Neural cell (in vitro differentiated cells): ENCODE results near the gene APP. TPM values are rescaled to one million over a fixed set of nuclear protein-coding genes. Genes with fewer than 3 reads are reported as not detected.

Experiments
- H2AFZ ChIP-seq: fragments of 200-600, 300-800 bp; sonication (generic), shearing (Covaris generic); 2 replicates; pipeline ENCODE4 v1.6.0; 2014; ENCODE audit warnings: low read depth, mild to moderate bottlenecking, antibody characterized with exemption, low read length, moderate library complexity
- H3F3A ChIP-seq: fragments of 200-600 bp; shearing (Covaris generic); 2 replicates; pipeline ENCODE4 v1.6.1; 2016; ENCODE audit warnings: mild to moderate bottlenecking, moderate library complexity, mixed read lengths, antibody characterized with exemption, low read length; ENCODE audit not compliant: insufficient read depth, poor library complexity, severe bottlenecking
- H3K27ac ChIP-seq: fragments of 200-600, 300-800 bp; sonication (generic), shearing (Covaris generic); 2 replicates; pipeline ENCODE4 v1.5.1; 2014; ENCODE audit warnings: mild to moderate bottlenecking, low read length, moderate library complexity
- H3K27me3 ChIP-seq: fragments of 300-800, 200-600 bp; sonication (generic), shearing (Covaris generic); 2 replicates; pipeline ENCODE4 v1.6.0; 2014; ENCODE audit warnings: mild to moderate bottlenecking, low read depth, low read length, moderate library complexity; ENCODE audit not compliant: insufficient read depth
- H3K36me3 ChIP-seq: fragments of 300-800, 200-600 bp; sonication (generic), shearing (Covaris generic); 2 replicates; pipeline ENCODE4 v1.5.1; 2014; ENCODE audit warnings: mild to moderate bottlenecking, antibody characterized with exemption, low read length, moderate library complexity; ENCODE audit not compliant: insufficient read depth
- H3K4me2 ChIP-seq: fragments of 300-800, 200-600 bp; sonication (generic), shearing (Covaris generic); 2 replicates; pipeline ENCODE4 v1.6.0; 2014; ENCODE audit warnings: mild to moderate bottlenecking, low read length
- H3K4me3 ChIP-seq: fragments of 300-800, 200-600 bp; sonication (generic), shearing (Covaris generic); 2 replicates; pipeline ENCODE4 v1.5.1; 2014; ENCODE audit warnings: mild to moderate bottlenecking, low read length, moderate library complexity
- H3K79me2 ChIP-seq: fragments of 200-600 bp; shearing (Covaris generic); replicated peaks from 2 replicates; pipeline ENCODE4 v1.6.0; 2014; ENCODE audit warnings: mild to moderate bottlenecking, low read length, moderate library complexity; ENCODE audit not compliant: insufficient read depth
- H3K9ac ChIP-seq: fragments of 300-800, 200-600 bp; sonication (generic), shearing (Covaris generic); 2 replicates; pipeline ENCODE4 v1.6.1; 2016; ENCODE audit warnings: mild to moderate bottlenecking, low read length, mixed read lengths
- H3K9me2 ChIP-seq: fragments of 200-600 bp; shearing (Covaris generic); 2 replicates; pipeline ENCODE4 v1.6.1; 2016; ENCODE audit warnings: mild to moderate bottlenecking, low read length, mixed read lengths; ENCODE audit not compliant: insufficient read depth
- H3K9me3 ChIP-seq: fragments of 200-600, 300-800 bp; sonication (generic), shearing (Covaris generic); 2 replicates; pipeline ENCODE4 v1.6.1; 2016; ENCODE audit warnings: mild to moderate bottlenecking, mixed run types, low read length, moderate library complexity, mixed read lengths
- H4K20me1 ChIP-seq: fragments of 200-600 bp; shearing (Covaris generic); 2 replicates; pipeline ENCODE4 v1.6.1; 2016; ENCODE audit warnings: mild to moderate bottlenecking, mixed run types; ENCODE audit not compliant: insufficient read depth
- CTCF ChIP-seq: fragments of 450-650 bp; IDR thresholded peaks from 2 replicates; pipeline ENCODE4 v1.5.1; 2014; ENCODE audit warnings: antibody characterized with exemption, mild to moderate bottlenecking, moderate library complexity; ENCODE audit not compliant: poor library complexity, severe bottlenecking
- EP300 ChIP-seq: fragments of 450-650 bp; conservative IDR thresholded peaks from 2 replicates; pipeline ENCODE4 v1.6.1; 2014; ENCODE audit warnings: antibody characterized with exemption, mild to moderate bottlenecking, moderate library complexity; ENCODE audit not compliant: poor library complexity, severe bottlenecking
- EZH2 ChIP-seq: fragments of 200-600, 300-800 bp; shearing (Covaris generic), sonication (generic); IDR thresholded peaks from 2 replicates; pipeline ENCODE4 v1.6.1; 2014; ENCODE audit warnings: antibody characterized with exemption, low read length, borderline replicate concordance, mild to moderate bottlenecking; ENCODE audit not compliant: insufficient read depth, poor library complexity, severe bottlenecking
- MXI1 ChIP-seq: fragments of 450-650 bp; conservative IDR thresholded peaks from 2 replicates; pipeline ENCODE4 v1.6.1; 2014; ENCODE audit warnings: antibody characterized with exemption, mild to moderate bottlenecking; ENCODE audit not compliant: poor library complexity, severe bottlenecking
- POLR2AphosphoS5 ChIP-seq: IDR thresholded peaks from 2 replicates; pipeline ENCODE4 v1.6.1; 2012
- RAD21 ChIP-seq: fragments of 450-650 bp; conservative IDR thresholded peaks from 2 replicates; pipeline ENCODE4 v1.6.1; 2014; ENCODE audit warnings: antibody characterized with exemption, mild to moderate bottlenecking, moderate library complexity
- REST ChIP-seq: IDR thresholded peaks from 2 replicates; pipeline ENCODE4 v1.6.1; 2012; ENCODE audit warnings: borderline replicate concordance
- SMC3 ChIP-seq: fragments of 450-650 bp; conservative IDR thresholded peaks from 2 replicates; pipeline ENCODE4 v1.6.1; 2014; ENCODE audit warnings: antibody characterized with exemption, mild to moderate bottlenecking, moderate library complexity; ENCODE audit not compliant: poor library complexity
- TAF1 ChIP-seq: IDR thresholded peaks from 2 replicates; pipeline ENCODE4 v1.6.1; 2012; ENCODE audit warnings: low read depth
- polyA plus RNA-seq: library from polyadenylated mRNA; depleted of rRNA; stranded (reverse); fragments of >200 nt; gene quantifications from 2 replicates; pipeline ENCODE4 v1.2.3, GENCODE V29; 2014

The APP gene
- polyA plus RNA-seq, 1 donor from 2014 or later = 470 TPM

GRCh38 chr21:25964015-25964414, 206.6 kb downstream of the APP start:
- H3K9me3 ChIP-seq = no peaks in the 10 kb centered on the region
- TF ChIP-seq EZH2 (no peak), CTCF (no peak), REST (no peak), SMC3 (no peak), EP300 (no peak), TAF1 (no peak), RAD21 (no peak), MXI1 (no peak), POLR2AphosphoS5 (no peak)
- no peaks in the 10 kb centered on the region for H3F3A ChIP-seq
- no peak overlapping the region for H3K27ac ChIP-seq
- H3K4me2 ChIP-seq = no peak overlapping the region
- H2AFZ ChIP-seq = no peak overlapping the region
- no peaks in the 10 kb centered on the region for H4K20me1 ChIP-seq
- H3K79me2 ChIP-seq = no peaks in the 10 kb centered on the region
- H3K27me3 ChIP-seq = no peaks in the 10 kb centered on the region
- no peaks in the 10 kb centered on the region for H3K9me2 ChIP-seq
- no peak overlapping the region for H3K4me3 ChIP-seq
- no peak overlapping the region for H3K9ac ChIP-seq
- H3K36me3 ChIP-seq = no peaks in the 10 kb centered on the region

- Histone ChIP-seq H3F3A (no peaks in the 10 kb centered on the region), H3K4me3 (no peak overlapping the region), H3K27ac (no peak overlapping the region), H3K9me2 (no peaks in the 10 kb centered on the region), H3K27me3 (no peaks in the 10 kb centered on the region), H3K79me2 (no peaks in the 10 kb centered on the region), H4K20me1 (no peaks in the 10 kb centered on the region), H3K36me3 (no peaks in the 10 kb centered on the region), H3K9me3 (no peaks in the 10 kb centered on the region), H3K4me2 (no peak overlapping the region), H3K9ac (no peak overlapping the region), H2AFZ (no peak overlapping the region)
- TF ChIP-seq TAF1 (no peak), MXI1 (no peak), REST (no peak), SMC3 (no peak), CTCF (no peak), EP300 (no peak), EZH2 (no peak), POLR2AphosphoS5 (no peak), RAD21 (no peak)
Measured at GRCh38 chr21:25963181-25963580, 207.4 kb downstream of the APP start.
